ENCODE data around the gene ZNF524.

GRCh38 chr19:55606817-55607216 lies 6.7 kb downstream of the ZNF524 start:
- TF ChIP-seq CTCF (IDR thresholded peaks at IDR 0.05) (no peak), ELK1 (IDR thresholded peaks at IDR 0.05; ENCODE audit: low read depth, low read length) (no peak), CHD2 (IDR thresholded peaks at IDR 0.05; ENCODE audit: low read length, partially characterized antibody) (no peak), USF2 (IDR thresholded peaks at IDR 0.05) (no peak), REST (IDR thresholded peaks at IDR 0.05) (no peak), POLR2A (IDR thresholded peaks at IDR 0.05; ENCODE audit: low read length) (no peak), JUN (IDR thresholded peaks at IDR 0.05) (no peak), EHMT2 (IDR thresholded peaks at IDR 0.05; ENCODE audit: low read depth) (no peak), HEYL (CRISPR knock-in tag; IDR thresholded peaks at IDR 0.05) (no peak), RCOR1 (IDR thresholded peaks at IDR 0.05; ENCODE audit: low read depth, low read length) (no peak), BHLHE40 (IDR thresholded peaks at IDR 0.05; ENCODE audit: low read depth, low read length) (no peak), EP300 (IDR thresholded peaks at IDR 0.05) (no peak), ZNF302 (CRISPR knock-in tag; IDR thresholded peaks at IDR 0.05) (no peak), ZFP36 (IDR thresholded peaks at IDR 0.05; ENCODE audit: borderline replicate concordance, partially characterized antibody) (no peak)

Data from A549 (cell line).